Neural progenitor cell (in vitro differentiated cells): ENCODE measurements around the gene PHYHD1. TPM values are rescaled to one million over a fixed set of nuclear protein-coding genes. Genes with fewer than 3 reads are reported as not detected.

Source experiments
- DNase-seq: peaks from one replicate; pipeline ENCODE4 v3.0.0-alpha.2; 2016; ENCODE audit warnings: low spot score
- H2AFZ ChIP-seq: fragments of 200-600 bp; sonication (generic); replicated peaks from 2 replicates; pipeline ENCODE4 v1.6.1; 2016; ENCODE audit warnings: antibody characterized with exemption
- H3F3A ChIP-seq: fragments of 200-600 bp; sonication (generic); 2 replicates; pipeline ENCODE4 v1.6.1; 2016; ENCODE audit warnings: antibody characterized with exemption, low read depth
- H3K27ac ChIP-seq: fragments of 200-600 bp; sonication (generic); 2 replicates; pipeline ENCODE4 v1.5.1; 2016; ENCODE audit warnings: mild to moderate bottlenecking
- H3K27me3 ChIP-seq: fragments of 200-600 bp; sonication (generic); 2 replicates; pipeline ENCODE4 v1.6.1; 2016; ENCODE audit warnings: mild to moderate bottlenecking, moderate library complexity
- H3K36me3 ChIP-seq: fragments of 200-600 bp; sonication (generic); 2 replicates; pipeline ENCODE4 v1.5.1; 2016
- H3K4me1 ChIP-seq: fragments of 200-600 bp; sonication (generic); 2 replicates; pipeline ENCODE4 v1.6.1; 2016; ENCODE audit warnings: mixed run types
- H3K4me2 ChIP-seq: fragments of 200-600 bp; sonication (generic); 2 replicates; pipeline ENCODE4 v1.6.1; 2016
- H3K4me3 ChIP-seq: fragments of 200-600 bp; sonication (generic); 2 replicates; pipeline ENCODE4 v1.5.1; 2016
- H3K79me2 ChIP-seq: fragments of 200-600 bp; sonication (generic); 2 replicates; pipeline ENCODE4 v1.6.1; 2016; ENCODE audit warnings: low read depth
- H3K9ac ChIP-seq: fragments of 200-600 bp; sonication (generic); 2 replicates; pipeline ENCODE4 v1.6.1; 2016
- H3K9me3 ChIP-seq: fragments of 200-600 bp; sonication (generic); 2 replicates; pipeline ENCODE4 v1.5.1; 2016; ENCODE audit warnings: low read depth
- H4K20me1 ChIP-seq: fragments of 200-600 bp; sonication (generic); 2 replicates; pipeline ENCODE4 v1.6.1; 2016; ENCODE audit warnings: low read depth
- H3K27ac Mint-ChIP-seq: 3 replicates; pipeline ENCODE4 v1.8.0; 2021; ENCODE audit warnings: mixed read lengths
- H3K27me3 Mint-ChIP-seq: 2 replicates; pipeline ENCODE4 v1.8.0; 2022; ENCODE audit warnings: low read depth, mild to moderate bottlenecking, inconsistent platforms, moderate library complexity, mixed read lengths; ENCODE audit not compliant: insufficient read depth
- H3K36me3 Mint-ChIP-seq: 3 replicates; pipeline ENCODE4 v1.8.0; 2021; ENCODE audit warnings: mixed read lengths
- H3K4me1 Mint-ChIP-seq: 3 replicates; pipeline ENCODE4 v1.8.0; 2021; ENCODE audit warnings: mixed read lengths
- H3K4me3 Mint-ChIP-seq: 3 replicates; pipeline ENCODE4 v1.8.0; 2021; ENCODE audit warnings: mild to moderate bottlenecking, moderate library complexity, mixed read lengths
- H3K9me3 Mint-ChIP-seq: 3 replicates; pipeline ENCODE4 v1.8.0; 2020; ENCODE audit warnings: mixed read lengths
- CTCF ChIP-seq: fragments of 200-600 bp; sonication (generic); IDR thresholded peaks from 2 replicates; pipeline ENCODE4 v1.5.1; 2017; ENCODE audit warnings: antibody characterized with exemption, mild to moderate bottlenecking
- EZH2 ChIP-seq: fragments of 200-600 bp; sonication (generic); IDR thresholded peaks from 2 replicates; pipeline ENCODE4 v1.6.1; 2017; ENCODE audit warnings: antibody characterized with exemption, mild to moderate bottlenecking, moderate library complexity
- EZH2phosphoT487 ChIP-seq: fragments of 200-600 bp; sonication (generic); IDR thresholded peaks from 2 replicates; pipeline ENCODE4 v1.6.1; 2017; ENCODE audit warnings: antibody characterized with exemption
- total RNA-seq: library from RNA; depleted of rRNA; stranded (reverse); fragments of >200 nt; gene quantifications from 2 replicates; pipeline ENCODE4 v1.2.3, GENCODE V29; 2015; ENCODE audit warnings: low replicate concordance

The PHYHD1 gene
- total RNA-seq, 1 donor from 2014 or later = 15.2 TPM

GRCh38 chr9:128911529-128912035, 9.2 kb upstream of the PHYHD1 start:
- no peak for TF ChIP-seq EZH2phosphoT487
- TF ChIP-seq CTCF = no peak
- no peak for TF ChIP-seq EZH2
- Histone ChIP-seq H4K20me1 (peaks cover 35% of the 10 kb centered on the region), H3K9ac (no peak overlapping the region), H3K4me3 (no peak overlapping the region), H3F3A (no peaks in the 10 kb centered on the region), H3K27me3 (no peaks in the 10 kb centered on the region), H3K79me2 (peaks cover 11% of the 10 kb centered on the region), H2AFZ (no peak overlapping the region), H3K4me1 (peaks cover 16% of the 10 kb centered on the region), H3K36me3 (no peaks in the 10 kb centered on the region), H3K9me3 (no peaks in the 10 kb centered on the region), H3K27ac (no peak overlapping the region), H3K4me2 (no peak overlapping the region)
- no peaks in the 10 kb centered on the region for H3K9me3 Mint-ChIP-seq
- peaks cover 3% of the 10 kb centered on the region for H3K27me3 Mint-ChIP-seq
- H3K36me3 Mint-ChIP-seq = peaks cover 26% of the 10 kb centered on the region
- no peak for DNase-seq
- no peak overlapping the region for H3K27ac Mint-ChIP-seq
- no peak overlapping the region for H3K4me3 Mint-ChIP-seq
- peaks cover 16% of the 10 kb centered on the region for H3K4me1 Mint-ChIP-seq

GRCh38 chr9:128912270-128912853, 8.4 kb upstream of the PHYHD1 start:
- no peak overlapping the region for H3K27ac ChIP-seq
- Mint-ChIP-seq H3K27ac (peak overlapping the region; percentile 48), H3K4me3 (no peak overlapping the region)

GRCh38 chr9:128913048-128913900, 7.5 kb upstream of the PHYHD1 start:
- no peaks in the 10 kb centered on the region for H3K36me3 ChIP-seq
- Mint-ChIP-seq H3K4me1 (peaks cover 16% of the 10 kb centered on the region), H3K27me3 (peaks cover 4% of the 10 kb centered on the region), H3K36me3 (peaks cover 22% of the 10 kb centered on the region), H3K4me3 (no peak overlapping the region), H3K27ac (peak overlapping the region; percentile 87), H3K9me3 (no peaks in the 10 kb centered on the region)
- TF ChIP-seq EZH2 (no peak), EZH2phosphoT487 (no peak), CTCF (no peak)
- no peak for DNase-seq
- no peaks in the 10 kb centered on the region for H3F3A ChIP-seq
- H3K79me2 ChIP-seq = peaks cover 11% of the 10 kb centered on the region
- no peaks in the 10 kb centered on the region for H3K27me3 ChIP-seq
- H3K27ac ChIP-seq = no peak overlapping the region
- no peaks in the 10 kb centered on the region for H3K9me3 ChIP-seq
- peaks cover 35% of the 10 kb centered on the region for H4K20me1 ChIP-seq
- no peak overlapping the region for H2AFZ ChIP-seq
- no peak overlapping the region for H3K4me3 ChIP-seq
- H3K4me2 ChIP-seq = no peak overlapping the region
- peaks cover 16% of the 10 kb centered on the region for H3K4me1 ChIP-seq
- H3K9ac ChIP-seq = no peak overlapping the region

More at GRCh38 chr9:128912270-128912853, 8.4 kb upstream of the PHYHD1 start:
- peaks cover 11% of the 10 kb centered on the region for H3K79me2 ChIP-seq
- H3K4me1 ChIP-seq = peaks cover 16% of the 10 kb centered on the region
- H3K9me3 ChIP-seq = no peaks in the 10 kb centered on the region
- Mint-ChIP-seq H3K27me3 (peaks cover 3% of the 10 kb centered on the region), H3K36me3 (peaks cover 25% of the 10 kb centered on the region), H3K4me1 (peaks cover 16% of the 10 kb centered on the region), H3K9me3 (no peaks in the 10 kb centered on the region)
- H3K9ac ChIP-seq = no peak overlapping the region
- H3K4me3 ChIP-seq = no peak overlapping the region
- no peak overlapping the region for H3K4me2 ChIP-seq
- peaks cover 35% of the 10 kb centered on the region for H4K20me1 ChIP-seq
- DNase-seq = peak; percentile 28
- no peaks in the 10 kb centered on the region for H3K27me3 ChIP-seq
- no peaks in the 10 kb centered on the region for H3F3A ChIP-seq
- H3K36me3 ChIP-seq = no peaks in the 10 kb centered on the region
- H2AFZ ChIP-seq = no peak overlapping the region
- TF ChIP-seq EZH2 (no peak), EZH2phosphoT487 (no peak), CTCF (no peak)
